Stomach (tissue), 4 donors: ENCODE measurements around the gene RNF44.

ENCODE experiments used
- EP300 ChIP-seq: sonication (generic); formaldehyde crosslinking; IDR thresholded peaks from one replicate; pipeline ENCODE4 v1.6.1; 2017; ENCODE audit warnings: antibody characterized with exemption
- POLR2AphosphoS5 ChIP-seq, 3 donors: sonication (generic); formaldehyde crosslinking; IDR thresholded peaks; one replicate each; pipeline ENCODE4 v1.6.1; 2016; ENCODE audit warnings: antibody characterized with exemption in 3 of 3
- TF ChIP-seq, protein P1 (sequence below), 7 experiments: fragments of 450-650 bp in 4 of 7; fragments of 200-600 bp in 3 of 7; sonication (generic) in 3 of 7; IDR thresholded peaks; one replicate each; pipeline ENCODE4 v1.5.1; 2016 to 2019; ENCODE audit warnings: antibody characterized with exemption in 7 of 7, control low read depth in 2 of 7, mild to moderate bottlenecking in 1 of 7

DNA sequence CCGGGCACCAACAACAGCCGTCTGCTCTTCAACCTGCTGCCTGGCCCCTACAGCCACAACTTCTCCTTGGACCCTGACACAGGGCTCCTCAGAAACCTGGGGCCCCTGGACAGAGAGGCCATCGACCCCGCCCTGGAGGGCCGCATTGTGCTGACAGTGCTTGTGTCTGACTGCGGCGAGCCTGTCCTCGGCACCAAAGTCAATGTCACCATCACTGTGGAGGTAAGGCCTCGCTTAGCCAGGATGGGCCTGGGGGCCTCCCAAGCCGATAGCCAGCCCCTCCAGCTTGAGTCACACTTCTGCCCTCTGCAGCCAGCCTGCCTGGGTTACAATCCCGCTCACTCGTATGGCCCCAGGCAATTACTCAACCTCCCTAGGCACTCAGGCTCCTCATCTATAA, 44.2 kb upstream of the RNF44 start:
- TF ChIP-seq POLR2AphosphoS5 (IDR thresholded peaks at IDR 0.05) (no peak), EP300 (no peak)
- TF ChIP-seq, protein P1, sequence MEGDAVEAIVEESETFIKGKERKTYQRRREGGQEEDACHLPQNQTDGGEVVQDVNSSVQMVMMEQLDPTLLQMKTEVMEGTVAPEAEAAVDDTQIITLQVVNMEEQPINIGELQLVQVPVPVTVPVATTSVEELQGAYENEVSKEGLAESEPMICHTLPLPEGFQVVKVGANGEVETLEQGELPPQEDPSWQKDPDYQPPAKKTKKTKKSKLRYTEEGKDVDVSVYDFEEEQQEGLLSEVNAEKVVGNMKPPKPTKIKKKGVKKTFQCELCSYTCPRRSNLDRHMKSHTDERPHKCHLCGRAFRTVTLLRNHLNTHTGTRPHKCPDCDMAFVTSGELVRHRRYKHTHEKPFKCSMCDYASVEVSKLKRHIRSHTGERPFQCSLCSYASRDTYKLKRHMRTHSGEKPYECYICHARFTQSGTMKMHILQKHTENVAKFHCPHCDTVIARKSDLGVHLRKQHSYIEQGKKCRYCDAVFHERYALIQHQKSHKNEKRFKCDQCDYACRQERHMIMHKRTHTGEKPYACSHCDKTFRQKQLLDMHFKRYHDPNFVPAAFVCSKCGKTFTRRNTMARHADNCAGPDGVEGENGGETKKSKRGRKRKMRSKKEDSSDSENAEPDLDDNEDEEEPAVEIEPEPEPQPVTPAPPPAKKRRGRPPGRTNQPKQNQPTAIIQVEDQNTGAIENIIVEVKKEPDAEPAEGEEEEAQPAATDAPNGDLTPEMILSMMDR (IDR thresholded peaks at IDR 0.05), result no peak
